CD4-positive, alpha-beta T cell treated with Interleukin-17A for 1 hour (primary cell): ENCODE measurements around the gene PPM1G.
"Not testable (repeated sequence)": the region's sequence is repeated elsewhere in the genome, so short reads cannot be mapped to it uniquely, and the experiment has no call there.

ENCODE experiments used
- DNase-seq: peaks from one replicate; pipeline ENCODE4 v3.0.0-alpha.2; 2020

PPM1G gene, protein sequence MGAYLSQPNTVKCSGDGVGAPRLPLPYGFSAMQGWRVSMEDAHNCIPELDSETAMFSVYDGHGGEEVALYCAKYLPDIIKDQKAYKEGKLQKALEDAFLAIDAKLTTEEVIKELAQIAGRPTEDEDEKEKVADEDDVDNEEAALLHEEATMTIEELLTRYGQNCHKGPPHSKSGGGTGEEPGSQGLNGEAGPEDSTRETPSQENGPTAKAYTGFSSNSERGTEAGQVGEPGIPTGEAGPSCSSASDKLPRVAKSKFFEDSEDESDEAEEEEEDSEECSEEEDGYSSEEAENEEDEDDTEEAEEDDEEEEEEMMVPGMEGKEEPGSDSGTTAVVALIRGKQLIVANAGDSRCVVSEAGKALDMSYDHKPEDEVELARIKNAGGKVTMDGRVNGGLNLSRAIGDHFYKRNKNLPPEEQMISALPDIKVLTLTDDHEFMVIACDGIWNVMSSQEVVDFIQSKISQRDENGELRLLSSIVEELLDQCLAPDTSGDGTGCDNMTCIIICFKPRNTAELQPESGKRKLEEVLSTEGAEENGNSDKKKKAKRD

DNA sequence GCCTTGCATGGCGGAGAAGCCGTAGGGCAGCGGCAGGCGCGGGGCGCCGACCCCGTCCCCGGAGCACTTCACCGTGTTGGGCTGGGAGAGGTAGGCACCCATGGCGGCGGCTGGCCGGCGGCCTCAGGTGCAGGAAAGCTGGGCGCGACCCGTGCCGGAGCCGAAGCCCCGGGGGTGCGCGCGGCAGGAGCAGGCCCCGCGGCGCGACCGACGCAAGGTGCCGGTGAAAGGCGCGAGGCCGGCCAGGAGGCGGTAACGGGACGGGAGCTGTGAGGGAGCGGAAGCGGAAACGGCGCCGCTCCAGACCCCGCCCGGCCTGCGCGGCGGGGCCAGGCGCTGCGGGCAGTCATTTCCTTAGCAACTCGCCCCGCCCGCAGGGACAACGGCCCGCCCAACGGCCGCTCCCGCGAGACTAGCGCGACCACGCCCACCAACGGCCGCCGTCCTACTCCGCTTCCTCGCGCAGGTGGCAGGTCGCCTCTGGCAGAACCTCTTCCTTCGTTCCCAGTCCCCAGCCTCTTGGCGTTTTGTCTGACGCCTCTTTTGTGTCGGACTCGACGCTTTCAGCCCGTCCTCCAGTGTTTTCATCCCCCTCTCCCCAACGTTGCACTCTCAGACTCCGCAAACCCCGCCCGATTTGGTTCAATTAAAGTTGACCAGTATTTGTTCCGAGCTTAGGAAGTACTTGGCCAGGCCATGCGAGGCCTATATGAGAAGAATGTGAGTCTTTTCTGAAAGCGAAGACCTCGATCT lies at the start of gene PPM1G:
Gene PPM1G (minus strand): TSS at position 271 of the 753 bp plus-strand sequence. CDS start 169 bp downstream, at position 102.
- DNase-seq, result peak; percentile 95

DNA sequence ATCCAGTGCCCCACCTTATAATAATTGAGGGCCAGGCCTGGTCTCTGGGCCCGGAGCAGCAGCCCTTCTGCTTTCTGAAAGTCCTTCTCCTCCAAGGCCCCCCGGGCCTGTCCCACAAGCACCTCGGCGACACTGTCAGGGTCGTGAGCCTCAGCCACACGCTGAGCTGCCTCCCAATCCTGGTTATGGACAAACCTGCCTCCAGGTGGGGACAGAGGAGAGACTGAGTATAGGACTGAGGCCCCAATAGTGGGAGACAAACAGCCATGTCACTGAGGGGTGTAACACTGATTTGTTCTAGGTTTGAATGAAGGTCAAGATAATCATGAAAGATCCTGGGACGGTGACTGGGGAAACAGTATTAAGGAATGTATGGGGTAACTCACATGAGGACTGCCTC lies 44.6 kb upstream of the PPM1G start:
- DNase-seq, result no peak

DNA sequence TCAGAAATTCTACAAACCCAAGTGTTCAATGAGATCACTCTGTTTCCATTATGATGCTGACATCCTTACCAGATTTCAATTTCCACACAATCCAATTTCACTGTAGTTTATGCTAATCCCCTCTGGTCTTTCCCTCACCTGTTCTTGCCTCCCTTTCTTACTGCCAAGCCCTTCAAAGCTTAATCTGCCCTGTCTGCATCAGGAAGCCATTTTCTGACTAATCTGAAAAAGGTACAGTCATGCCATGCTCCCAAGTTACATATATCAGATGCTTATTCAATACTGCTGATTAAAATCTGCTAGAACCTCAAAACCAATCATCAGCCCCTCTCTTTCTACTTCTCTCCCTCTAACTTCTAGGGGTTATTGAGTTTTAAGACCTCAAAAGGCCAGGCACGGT lies 41.7 kb upstream of the PPM1G start:
- DNase-seq, result no peak

DNA sequence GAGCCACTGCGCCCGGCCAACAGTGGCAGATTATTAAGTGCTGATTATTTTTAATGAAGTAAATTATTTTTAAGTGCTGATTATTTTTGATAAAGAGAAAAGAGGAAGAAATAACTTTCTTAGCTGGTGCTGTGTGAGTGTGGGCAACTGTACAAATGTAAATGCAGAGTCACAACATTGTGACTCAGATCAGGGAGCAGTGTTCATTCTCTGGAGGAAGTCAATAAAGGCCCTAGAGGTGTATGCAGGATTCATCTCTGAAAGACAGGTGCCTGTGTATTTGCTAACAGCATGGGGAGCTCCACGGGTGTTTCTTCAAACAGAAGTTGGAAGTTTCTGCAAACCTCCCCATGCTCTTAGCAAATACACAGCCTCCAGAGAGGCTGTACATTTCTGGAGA lies 39.0 kb upstream of the PPM1G start:
- DNase-seq, result no peak

DNA sequence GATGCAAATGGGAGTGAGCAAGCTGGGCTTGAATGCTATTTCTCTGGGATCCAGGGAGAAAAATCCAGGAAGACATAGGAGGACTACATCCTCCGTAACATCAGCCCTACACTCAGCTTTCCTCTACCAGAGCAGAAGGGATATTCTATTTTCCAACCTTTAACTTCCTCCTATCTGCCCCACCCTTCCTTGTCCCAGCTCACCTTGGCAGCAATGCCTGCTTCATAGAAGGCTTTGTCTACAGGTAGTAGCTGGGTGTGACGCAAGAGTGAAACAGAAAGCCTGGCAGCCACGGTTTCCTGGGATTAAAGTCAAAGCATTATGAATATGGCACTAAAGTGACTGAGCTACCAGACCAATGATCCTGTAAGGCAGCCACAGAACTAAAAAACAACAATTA lies 36.7 kb upstream of the PPM1G start:
- no peak for DNase-seq

DNA sequence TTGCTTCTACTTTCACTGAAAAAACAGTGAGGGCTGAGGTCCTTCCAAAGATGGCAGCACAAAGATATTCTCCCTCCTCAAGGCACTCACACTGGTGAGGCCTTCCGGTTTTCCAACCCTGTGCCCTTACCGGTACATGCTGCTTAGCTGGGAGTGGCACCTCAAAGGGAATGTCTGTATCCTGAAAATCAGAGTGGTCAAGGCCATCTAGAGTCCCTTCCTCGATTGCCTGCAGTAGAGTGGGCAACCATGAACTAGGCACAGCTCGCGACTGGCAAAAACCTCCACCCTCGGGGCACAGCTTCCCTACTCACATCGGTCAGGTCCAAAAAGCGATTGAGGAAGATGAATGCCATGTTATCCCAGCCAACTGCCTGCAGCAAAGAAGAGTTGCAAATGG lies 36.2 kb upstream of the PPM1G start:
- no peak for DNase-seq

DNA sequence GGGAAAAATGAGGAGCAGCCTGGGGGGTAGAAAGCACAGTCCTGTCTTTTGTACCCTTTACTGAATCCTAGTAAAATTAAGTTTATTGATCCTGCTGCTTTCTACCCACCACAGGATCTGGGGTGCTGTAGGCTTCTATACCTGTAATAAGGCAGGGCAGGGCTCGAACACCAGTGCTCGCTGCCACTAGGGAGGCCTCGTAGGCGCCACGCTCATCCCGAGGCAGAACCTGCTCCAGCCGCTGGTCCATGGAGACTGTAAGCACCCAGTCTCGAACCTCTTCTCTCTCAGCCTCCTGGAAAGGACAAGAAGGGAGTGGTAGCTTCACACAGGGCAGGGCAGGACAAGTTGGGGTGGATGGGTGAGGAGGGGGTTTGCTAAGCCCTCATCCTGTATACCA lies 35.8 kb upstream of the PPM1G start:
- DNase-seq, result no peak

DNA sequence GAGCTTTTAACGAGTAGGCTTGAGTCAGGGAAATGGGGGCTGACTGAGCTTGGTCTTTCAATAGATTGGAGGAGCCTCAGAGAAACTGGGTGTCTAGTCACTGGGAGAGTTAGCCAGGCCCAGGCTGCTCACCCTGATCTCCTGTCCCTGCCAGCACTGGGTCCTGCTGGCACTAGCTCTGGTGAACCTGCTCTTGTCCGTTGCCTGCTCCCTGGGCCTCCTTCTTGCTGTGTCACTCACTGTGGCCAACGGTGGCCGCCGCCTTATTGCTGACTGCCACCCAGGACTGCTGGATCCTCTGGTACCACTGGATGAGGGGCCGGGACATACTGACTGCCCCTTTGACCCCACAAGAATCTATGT lies 33.5 kb upstream of the PPM1G start:
- no peak for DNase-seq

DNA sequence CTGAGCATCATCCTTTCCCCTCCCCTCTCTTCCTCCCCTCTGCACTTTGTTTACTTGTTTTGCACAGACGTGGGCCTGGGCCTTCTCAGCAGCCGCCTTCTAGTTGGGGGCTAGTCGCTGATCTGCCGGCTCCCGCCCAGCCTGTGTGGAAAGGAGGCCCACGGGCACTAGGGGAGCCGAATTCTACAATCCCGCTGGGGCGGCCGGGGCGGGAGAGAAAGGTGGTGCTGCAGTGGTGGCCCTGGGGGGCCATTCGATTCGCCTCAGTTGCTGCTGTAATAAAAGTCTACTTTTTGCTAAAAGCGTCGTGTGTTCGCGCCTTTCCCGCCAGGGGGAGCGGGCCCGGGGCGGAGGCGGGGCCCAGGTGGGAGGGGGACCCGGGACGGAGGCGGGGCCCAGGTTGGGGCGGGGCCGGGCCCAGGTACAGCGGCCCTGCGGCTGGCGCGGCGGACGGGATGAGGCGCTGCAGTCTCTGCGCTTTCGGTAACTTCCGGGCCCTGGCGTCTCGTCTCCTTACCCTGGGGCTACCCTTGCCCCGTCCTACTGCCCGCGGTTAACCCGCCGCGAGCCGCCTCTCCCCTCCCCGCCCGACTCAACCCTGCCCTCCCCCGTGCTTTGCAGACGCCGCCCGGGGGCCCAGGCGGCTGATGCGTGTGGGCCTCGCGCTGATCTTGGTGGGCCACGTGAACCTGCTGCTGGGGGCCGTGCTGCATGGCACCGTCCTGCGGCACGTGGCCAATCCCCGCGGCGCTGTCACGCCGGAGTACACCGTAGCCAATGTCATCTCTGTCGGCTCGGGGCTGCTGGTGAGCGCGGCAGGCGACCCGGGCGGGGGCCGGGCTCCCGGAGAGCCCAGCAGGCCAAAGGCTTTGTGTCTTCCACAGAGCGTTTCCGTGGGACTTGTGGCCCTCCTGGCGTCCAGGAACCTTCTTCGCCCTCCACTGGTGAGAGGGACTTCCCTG lies 32.8 kb upstream of the PPM1G start, which contains the start of gene KRTCAP3:
Gene KRTCAP3 (plus strand): TSS at position 424 of the 962 bp plus-strand sequence. CDS start 32 bp downstream, at position 456.
- DNase-seq, result peak; percentile 73

DNA sequence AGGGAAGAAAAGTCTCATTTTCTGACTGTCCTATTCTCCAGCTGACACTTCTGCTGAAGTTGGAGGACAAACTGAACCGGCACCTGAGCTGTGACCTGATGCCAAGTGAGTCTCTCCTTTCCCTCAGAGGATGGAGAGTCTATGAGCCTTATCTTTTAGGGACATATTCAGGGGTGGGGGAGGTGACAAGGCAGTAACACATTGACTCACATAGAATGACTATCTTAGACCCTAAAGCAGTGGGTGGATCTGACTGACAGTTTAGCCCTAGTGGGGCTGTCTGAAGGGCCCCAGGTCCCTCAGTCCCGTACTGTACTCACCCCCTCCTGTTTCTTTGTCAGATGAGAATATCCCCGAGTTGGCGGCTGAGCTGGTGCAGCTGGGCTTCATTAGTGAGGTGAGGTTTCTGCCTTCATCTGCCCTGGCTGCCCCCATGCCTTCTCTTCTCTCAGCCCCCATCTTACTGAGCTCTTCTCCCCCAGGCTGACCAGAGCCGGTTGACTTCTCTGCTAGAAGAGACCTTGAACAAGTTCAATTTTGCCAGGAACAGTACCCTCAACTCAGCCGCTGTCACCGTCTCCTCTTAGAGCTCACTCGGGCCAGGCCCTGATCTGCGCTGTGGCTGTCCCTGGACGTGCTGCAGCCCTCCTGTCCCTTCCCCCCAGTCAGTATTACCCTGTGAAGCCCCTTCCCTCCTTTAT lies 32.0 kb upstream of the PPM1G start:
- no peak for DNase-seq

DNA sequence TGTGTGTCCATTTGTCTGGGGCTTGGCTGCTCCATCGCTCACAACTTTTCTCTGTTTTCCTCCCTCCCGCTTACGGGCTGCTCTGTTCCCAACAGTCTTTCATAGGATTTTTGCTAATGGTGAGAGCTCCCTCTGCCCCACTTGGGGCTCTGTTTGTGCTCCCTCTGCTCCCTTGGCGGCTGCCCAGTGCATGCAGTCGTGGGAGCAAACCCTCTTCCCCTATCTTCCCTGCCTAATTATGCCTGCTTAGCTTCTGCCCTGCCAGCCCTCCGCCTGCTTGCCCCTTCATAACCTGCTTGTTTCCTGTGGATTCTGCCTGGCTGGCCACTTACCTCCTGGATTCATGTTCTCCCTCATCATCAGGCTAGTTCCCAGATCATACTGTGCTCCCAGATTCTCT lies 26.2 kb upstream of the PPM1G start:
- DNase-seq, result no peak

DNA sequence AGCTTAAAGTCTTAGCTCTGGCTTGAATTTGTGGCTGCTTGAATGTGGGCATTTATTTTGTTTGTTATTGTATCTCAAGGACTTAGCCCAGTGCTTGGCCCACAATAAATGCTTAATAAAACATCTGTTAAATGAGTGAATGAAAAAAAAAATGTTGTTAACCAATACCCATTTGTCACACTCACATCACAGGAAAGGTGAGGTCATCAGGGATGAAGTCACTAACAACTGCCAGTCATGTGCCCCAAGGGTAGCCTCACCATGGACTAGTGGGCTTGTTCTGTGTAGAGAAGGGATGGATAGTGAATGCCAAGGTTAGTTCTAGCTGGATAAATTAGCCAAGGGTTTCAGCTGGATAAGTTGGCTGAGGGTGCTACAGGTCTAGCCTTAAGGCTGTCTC lies 22.0 kb upstream of the PPM1G start:
- DNase-seq, result peak; percentile 49

DNA sequence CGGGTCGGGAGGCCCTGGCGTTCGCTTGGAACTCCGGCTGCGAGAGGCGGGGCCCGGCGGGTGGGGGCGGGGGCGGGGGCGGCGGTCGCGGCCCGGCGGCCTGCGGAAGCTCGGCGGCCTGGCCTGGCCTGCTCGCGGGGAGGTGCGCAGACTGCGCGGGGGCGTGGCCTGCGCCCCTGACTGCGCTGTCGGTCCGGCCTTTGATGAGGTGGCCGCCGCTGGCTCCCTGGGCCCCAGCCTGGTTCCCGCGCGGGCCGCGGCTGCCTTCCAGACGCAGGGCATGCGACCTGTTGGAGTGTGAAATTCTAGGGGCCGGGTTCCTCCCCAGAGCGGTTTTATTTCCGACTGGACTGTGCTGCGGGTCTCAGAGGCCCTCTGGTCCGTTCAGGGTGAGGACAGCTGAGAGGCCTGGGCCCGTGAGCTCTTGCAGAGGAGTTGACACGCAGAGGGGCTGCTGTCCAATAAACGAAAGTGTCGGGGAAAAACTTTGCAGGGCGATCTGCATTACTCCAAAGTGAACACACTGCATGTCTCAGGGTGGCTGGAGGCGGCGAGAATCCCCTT lies 19.7 kb upstream of the PPM1G start:
- DNase-seq, result peak; percentile 78

DNA sequence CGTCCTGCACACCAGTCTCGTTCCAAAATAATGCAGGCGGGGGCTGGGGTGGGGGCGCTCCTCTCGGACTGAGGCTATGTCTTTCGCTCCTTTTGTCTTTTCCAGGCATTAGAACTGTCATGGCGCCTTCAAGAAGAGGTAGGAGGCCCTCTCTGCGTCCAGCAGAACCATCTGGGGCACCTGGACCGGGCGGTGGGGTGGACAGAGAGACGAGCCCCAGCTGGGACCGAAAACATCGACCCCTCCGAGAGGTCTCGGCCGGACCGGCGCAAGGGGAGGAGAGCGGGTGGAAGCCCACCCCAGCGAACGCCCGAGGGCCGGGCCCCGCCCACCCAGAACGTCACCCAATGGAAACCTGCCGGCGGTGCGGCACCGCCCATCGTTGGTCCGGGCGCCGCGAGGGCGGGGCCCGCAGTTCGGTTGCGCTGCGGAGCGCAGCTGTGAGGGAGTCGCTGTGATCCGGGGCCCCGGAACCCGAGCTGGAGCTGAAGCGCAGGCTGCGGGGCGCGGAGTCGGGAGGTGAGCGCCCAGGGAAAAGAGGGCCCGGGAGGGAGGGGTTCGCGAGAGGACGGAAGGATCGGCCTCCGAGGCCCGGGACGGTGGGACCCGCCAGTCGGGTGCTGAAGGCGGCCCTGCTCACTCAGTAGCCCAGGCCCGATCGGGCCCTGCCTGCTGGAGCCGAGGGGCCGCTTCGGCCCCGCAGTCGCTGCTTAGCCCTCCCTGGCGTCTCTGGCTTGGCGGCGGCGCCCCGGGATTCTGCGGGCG lies 19.0 kb upstream of the PPM1G start, which contains the start of gene NRBP1:
Gene NRBP1 (plus strand): TSS at position 419 of the 765 bp plus-strand sequence. CDS start 4,643 bp downstream, outside the sequence.
- peak; percentile 89 for DNase-seq

DNA sequence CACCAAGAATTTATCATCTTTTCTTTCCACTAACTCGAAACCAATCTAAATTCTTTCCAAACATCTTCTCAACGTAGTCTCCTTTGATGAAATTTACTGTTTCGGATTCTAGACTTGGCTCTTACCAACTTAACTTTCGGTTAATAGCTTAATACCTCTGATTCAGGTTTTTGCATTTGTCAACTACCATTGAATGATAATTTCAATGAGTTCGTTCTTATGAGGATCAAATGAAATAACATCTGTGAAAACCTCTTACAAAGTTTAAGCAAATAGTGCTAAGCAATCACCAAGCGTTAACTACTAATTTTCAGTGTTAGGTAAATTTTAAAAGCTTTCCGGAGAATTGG lies 18.4 kb upstream of the PPM1G start:
- no peak for DNase-seq

DNA sequence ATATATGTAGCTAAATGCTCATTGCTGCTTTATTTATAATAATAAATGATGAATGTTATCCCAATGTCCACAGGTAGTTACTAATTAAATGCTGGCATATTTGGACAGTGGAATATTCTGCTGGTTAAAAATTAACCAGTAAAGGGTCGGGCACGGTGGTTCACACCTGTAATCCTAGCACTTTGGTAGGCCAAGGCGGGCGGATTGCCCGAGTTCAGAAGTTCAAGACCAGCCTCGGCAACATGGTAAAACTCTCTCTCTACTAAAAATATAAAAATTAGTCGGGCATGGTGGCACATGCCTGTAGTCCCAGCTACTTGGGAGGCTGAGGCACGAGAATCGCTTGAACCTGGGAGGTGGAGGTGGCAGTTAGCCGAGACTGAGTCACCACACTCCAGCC lies 15.6 kb upstream of the PPM1G start:
- DNase-seq, result not testable (repeated sequence)

DNA sequence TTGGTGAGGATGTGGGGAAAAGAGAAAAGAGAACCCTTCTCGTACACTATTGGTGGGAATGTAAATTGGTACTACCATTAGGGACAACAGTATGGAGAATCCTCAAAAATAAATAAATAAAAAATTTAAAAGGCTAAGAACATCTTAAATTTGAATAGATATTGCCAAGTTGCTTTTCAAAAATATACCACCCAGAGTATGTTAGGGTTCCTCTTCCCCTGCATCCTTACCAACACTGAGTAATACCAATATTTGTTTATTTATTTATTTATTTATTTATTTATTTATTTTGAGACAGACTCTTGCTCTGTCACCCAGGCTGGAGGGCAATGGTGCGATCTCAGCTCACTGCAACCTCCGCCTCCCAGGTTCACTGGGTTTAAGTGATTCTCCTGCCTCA lies 13.6 kb upstream of the PPM1G start:
- DNase-seq, result no peak

DNA sequence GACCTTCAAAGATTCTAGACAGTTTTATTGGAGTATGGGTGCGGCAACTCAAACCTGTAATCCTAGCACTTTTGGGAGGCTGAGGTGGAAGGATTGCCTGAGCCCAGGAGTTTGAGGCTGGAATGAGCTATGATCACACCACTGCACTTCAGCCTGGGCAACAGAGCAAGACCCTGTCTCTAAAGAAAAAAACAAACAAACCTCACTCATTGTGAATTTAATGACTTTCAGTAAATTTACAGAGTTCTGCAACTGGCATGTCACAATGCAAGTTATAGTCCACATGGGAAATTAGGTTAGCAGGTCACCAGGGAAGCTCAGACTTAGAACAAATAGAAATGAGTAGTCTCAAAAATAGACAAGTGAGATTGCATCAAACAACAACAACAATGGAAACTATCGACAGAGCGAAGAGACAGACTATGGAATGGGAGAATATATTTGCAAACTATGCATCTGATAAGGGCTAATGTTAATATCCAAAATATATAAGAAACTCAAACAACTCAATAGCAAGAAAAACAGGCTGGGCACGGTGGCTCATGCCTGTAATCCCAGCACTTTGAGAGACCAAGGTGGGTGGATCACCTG lies 12.4 kb upstream of the PPM1G start:
- no peak for DNase-seq

DNA sequence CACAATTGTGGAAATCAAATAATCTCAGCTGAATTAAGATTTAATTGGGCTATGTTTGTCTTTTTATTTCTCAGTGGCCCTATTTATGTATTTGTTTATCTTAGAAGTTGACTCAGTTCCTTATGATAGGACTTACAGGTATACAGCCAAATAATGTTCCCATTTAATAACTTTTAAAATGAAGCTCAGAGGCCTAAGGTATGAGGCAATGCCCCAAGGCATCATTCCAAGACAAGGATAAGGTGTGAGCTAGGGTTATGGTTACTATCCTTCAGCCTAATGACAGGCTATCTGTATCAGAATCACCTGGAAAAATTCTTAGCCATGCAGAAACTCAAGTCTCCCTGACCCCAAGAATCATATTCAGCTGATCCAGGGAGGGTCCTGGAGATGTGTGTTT lies 11.6 kb upstream of the PPM1G start:
- no peak for DNase-seq

DNA sequence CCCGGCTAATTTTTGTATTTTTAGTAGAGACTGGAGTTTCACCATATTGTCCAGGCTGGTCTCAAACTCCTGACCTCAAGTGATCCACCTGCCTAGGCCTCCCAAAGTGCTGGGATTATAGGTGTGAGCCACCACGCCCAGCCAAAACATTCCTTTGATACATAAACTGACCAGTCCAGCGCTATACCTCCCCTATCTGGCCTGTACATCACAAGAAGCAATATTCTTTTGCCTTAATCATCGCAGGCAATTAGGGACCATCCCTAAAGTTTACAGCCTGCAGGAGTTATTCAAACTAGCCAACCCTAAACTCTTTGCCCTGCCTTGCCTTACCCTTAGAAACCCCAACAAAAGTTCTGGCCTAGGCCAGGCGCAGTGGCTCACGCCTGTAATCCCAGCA lies 6.8 kb upstream of the PPM1G start:
- no peak for DNase-seq
